Stimulated activated CD8-positive, alpha-beta memory T cell treated with anti-CD3 and anti-CD28 coated beads, Interleukin-2, amount 100 ng/mL, for 48 hours (primary cell): Measurements from ENCODE around the gene XAGE3.
"Not testable (repeated sequence)": the region's sequence is repeated elsewhere in the genome, so short reads cannot be mapped to it uniquely, and the experiment has no call there.

Experiments
- DNase-seq, 2 donors: peaks; one replicate each; pipeline ENCODE4 v3.0.0-alpha.2; 2020; ENCODE audit warnings: low read depth in 2 of 2

XAGE3 gene

DNA sequence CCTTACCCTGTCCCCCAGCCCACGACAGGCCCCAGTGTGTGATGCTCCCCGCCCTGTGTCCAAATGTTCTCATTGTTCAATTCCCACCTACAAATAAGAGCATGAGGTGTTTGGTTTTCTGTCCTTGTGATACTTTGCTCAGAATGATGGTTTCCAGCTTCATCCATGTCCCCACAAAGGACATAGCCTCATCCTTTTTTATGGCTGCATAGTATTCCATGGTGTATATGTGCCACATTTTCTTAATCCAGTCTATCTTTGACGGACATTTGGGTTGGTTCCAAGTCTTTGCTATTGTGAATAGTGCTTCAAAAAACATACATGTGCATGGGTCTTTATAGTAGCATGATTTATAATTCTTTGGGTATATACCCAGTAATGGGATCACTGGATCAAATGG lies 24.3 kb downstream of the XAGE3 start:
- DNase-seq, result not testable (repeated sequence)

DNA sequence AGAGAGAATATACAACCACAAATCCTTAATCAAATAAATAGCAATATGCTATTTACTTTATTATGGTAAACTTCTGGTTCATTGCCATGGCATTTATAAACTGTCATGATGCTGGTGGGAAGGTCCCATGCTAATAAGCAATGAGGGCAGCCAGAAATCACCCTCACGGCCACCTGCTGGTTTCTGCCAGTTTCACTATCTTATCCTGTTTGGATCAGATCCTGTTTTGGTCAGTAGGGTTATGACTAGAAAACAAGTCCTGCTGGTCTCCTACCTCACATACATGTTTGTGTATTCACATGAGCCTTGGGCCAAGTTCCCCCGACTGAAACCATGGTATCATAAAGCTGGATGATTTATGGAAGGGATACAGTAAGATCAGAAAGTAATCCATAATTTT lies 28.7 kb downstream of the XAGE3 start:
- no peak for DNase-seq

DNA sequence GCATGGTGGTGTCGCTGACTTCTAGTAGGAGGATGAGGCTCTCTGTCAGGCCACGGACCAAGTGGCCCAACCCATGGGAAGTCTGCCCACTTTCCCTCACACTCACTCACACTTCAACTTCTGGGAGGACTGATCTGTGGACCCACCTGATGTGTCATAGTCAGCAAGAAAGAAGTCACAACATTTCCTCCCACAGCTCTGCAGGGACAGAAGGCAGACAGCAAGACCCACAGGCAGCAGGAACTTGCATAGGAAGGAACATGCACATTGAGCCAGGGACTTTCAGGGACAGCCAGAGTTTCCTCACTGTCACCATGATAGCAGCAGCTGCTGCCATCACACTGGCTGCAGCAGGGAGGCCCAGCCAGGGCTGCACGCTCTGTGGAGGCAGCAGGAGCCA lies 37.3 kb downstream of the XAGE3 start:
- no peak for DNase-seq

DNA sequence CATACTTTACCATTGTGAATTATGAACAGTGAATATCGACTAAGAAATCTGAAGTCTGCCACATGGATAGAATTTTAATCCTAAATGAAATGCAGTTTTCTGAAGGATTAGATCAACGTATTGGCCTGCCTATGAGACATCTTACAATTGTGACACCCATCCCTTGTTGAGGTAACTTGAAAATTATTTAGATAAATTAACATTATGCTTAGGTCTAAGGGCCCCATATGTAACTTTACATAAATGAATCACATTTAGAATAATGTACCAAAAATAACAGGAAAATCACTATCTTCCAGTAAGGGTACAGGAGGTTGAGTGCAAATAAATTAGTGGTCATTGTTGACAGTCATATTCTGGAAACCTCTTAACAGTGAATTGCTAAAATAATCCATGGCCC lies 43.3 kb downstream of the XAGE3 start:
- no peak for DNase-seq

DNA sequence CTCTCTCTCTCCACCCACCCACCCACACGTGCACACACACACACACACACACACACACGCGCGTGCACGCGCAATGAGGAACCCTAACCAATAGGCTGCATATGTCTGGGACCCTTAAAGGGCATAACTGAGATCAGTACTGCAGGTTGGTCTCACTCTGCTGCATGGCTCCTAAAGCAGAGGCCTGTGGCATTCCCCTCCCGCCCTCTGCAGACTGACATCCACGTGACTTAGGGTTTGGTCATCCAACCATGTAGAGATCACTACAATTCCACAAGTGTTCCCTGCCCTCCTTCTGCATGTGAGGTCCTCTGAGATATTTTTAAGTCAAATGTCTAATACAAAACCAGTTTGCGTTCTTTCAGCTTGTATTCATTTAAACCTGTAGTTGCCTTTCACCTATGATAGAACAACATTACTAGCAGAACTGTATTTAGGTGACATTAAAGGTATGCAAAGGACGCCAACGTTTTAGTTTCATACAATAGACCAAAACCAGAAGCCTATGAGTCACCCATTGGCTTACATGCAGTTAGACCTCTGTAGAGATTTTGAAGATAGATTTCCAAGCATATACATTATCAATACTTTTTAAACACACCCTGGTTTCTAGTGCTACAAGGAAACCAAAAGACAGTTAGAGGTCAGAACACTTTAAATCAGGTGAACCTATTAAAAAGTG lies 46.7 kb downstream of the XAGE3 start:
- DNase-seq, result no peak

DNA sequence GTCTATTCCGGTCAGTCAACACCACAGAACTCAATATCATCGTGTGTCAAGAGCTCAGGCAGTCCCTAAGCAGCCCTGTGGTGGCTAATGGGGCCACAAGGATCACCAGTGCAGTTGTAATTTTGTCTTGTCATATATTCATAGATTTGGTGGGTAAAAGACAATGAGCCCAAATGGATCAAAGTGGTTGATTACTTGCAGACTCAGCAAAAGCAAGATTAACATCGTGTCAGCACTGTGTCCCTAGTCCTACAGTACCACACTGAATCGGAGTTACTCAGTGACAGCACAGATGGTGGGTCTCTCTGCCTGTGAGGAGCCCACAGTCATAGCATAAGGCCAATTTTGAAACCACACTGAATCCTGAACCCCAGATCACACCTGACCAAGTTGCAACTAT lies 48.1 kb downstream of the XAGE3 start:
- DNase-seq, result no peak
